DLD1 (cell line): ENCODE measurements around the gene SCRT2.
"Not testable (repeated sequence)": the region's sequence is repeated elsewhere in the genome, so short reads cannot be mapped to it uniquely, and the experiment has no call there.

Experiments
- in situ Hi-C: cut with HindIII; loops from 2 replicates; pipeline ENCODE4 v1.10.0; 2017; ENCODE audit warnings: low sequenced_read_pairs

The SCRT2 gene

GRCh38 chr20:655726-656624 lies 19.6 kb downstream of the SCRT2 start:
- in situ Hi-C loops: no loop called here

- in situ Hi-C loops: no loop called here
Measured at GRCh38 chr20:654417-654750, 21.2 kb downstream of the SCRT2 start.

DNA sequence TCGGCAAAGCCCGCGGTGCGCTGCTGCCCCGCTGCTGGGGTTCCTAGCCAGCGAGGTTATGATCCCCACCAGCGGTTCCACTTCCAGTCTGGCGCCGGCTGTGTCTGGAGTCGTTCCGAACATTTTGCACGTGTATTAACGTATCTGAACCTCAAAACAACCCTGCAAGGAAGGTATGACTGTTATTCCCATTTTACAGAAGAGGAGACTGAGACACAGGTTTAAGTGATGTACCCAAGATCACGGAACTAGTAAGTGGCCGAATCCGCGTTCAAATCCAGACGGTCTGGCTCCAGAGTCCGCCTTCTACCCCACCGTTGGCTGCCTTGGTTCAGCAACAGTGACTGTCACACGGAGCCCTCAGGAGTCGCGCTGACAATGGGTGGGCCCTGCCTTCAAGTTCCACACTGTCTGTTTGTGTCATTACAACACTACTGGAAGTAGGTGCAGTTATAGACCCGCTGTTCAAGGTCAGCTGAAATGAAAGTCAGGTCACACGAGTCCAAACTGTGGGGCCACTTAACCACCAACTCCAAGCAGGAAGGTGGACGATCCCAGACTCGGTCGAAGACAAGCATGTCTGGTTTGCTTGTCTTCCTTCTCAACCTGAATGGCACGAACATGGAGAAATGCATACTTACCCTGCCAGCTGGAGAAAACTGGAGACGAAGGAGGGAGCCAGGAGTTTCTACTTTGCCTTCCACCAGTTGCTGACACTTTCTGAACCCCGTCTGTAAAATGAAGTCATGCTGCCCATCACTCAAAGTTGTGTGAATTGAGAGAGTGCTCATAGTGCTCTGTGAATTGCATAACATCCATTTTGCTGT lies 21.8 kb downstream of the SCRT2 start:
- in situ Hi-C loops: no loop called here

DNA sequence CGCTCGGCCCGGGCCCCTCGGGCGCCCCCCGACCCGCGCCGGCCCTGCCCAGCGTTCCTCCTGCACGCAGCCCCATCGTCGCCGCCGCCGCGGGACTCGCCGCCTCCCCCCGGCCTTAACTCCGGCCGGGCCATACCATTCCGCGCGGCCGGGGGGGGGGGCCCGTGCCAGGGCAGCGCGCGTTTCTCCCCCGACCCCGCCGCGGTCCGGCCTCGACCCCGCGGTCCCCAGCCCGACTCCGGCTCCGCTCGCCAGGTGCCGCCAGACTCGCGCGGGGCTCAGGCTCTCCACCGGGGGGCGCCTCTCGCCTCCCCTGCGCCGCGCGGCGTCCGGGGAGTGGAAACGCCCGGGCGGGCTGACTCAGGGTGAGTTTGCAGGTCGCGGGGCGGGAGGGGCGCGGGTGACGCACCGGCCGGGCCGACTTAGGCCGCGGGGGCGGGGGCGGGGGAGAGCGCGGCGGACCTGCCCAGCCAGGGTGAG lies 22.5 kb downstream of the SCRT2 start, which contains the start of gene SRXN1:
TSS of gene SRXN1 (minus strand) at position 91 of the 480 bp plus-strand sequence. CDS start at position 76, 15 bp downstream.
- in situ Hi-C loops: no loop called here

DNA sequence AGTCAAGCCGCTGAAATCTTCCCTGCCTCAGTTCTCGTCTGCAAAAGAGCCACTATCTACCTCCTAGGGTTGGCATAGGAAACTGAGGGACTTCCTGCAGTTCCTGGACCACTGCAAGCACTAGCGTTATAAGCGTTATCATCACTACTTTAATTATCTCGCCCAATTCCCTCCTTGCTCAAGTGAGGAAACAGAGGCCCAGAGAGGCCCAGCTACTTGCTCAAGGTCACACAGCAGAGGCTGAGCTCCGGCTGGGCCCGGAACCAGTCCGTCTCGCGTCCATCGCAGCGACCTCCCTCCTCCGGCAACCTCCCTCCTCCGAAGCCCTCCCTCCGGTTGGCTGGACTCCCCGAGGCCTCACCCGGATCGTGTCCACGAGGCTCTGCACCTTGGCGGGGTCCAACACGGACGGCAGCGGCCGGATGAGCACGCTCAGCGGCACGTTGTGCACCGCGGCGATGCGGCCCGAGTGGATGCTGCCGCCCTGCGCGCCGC lies 22.9 kb downstream of the SCRT2 start:
- in situ Hi-C loops: no loop called here

DNA sequence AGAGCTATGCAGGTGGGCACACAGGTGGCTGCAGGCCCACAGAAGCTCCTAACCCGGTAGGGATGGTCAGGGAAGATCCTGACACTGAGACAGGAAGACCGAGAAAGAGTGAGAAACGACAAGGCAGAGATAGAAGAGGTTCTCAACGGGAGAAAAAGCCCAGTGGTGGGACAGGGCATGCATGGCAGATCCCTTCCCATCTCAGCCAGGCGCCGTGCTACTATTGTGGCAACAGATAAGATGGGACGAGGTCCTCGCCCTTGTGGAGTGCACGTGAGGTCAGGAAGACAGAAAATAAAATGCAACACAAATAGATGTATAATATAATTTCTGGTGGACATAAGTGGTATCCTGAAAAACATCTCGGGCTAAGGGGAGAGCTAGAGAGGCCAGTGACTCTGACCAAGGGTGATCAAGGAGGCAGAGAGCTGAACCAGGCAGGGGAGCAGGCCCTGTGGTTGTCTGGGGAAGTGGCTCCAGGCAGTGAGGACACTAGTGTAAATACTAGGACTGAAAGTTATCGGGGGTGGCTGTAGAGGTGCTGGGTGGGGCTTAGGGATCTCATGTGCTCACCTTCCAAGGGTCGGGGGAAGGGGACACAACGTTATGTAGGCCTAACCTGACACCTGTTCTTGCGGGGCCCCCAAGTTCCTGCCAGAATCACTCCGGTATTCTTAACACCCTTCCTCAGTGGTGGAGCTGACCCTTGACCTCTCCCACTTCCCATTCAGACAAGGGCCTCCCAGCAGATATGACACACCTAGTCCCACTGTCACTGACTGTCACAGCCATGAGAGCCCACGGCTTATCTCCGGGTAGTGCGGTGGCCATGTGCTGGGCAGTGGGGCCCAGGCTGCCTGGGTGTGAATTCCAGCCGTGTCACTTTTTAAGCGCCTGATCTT lies 23.6 kb downstream of the SCRT2 start:
- in situ Hi-C loops: no loop called here

DNA sequence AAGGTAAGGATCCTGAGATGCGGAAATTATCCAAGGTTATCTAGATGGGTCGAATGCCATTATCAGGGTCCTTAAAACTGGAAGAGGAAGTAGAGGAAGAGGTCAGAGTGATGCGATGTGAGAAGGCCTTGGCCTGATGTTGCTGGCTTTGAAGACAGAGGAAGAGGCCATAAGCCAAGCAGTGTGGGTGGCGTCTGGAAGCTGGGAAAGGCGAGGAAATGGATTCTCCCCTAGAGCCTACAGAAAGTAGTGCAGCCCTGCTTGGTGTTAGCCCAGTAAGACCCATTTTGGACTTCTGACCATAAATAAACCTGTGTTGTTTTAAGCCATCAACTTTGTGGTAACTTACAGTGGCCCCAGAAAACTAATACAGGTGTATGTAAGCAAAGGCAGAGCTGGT lies 24.6 kb downstream of the SCRT2 start:
- in situ Hi-C loops: no loop called here

GRCh38 chr20:650281-650680 lies 25.3 kb downstream of the SCRT2 start:
- in situ Hi-C loops: no loop called here

DNA sequence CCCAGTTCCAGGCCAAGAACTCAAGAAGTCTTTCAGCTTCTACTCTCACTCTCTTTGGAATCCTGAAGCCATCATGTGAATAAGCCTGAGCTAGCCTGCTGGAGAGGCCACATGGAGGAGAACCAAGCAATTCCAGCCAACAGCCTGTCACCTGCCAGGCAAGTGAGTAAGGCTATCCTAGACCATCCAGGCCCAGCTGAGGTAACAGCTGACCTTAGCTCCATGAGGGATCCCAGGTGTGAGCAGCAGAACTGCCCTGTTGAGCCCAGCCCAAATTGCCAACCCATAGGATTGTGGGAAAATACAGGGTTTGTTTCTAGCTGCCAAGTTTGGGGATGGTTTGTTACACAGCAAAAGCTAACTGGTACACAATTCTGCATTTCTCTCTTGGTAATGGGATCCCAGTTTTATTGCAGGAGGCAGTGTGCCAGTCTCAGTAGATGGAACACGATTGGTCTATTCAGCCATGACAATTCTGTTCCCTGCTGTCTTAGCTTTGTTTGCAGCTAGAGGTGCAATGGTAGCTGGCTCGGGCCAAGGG lies 28.1 kb downstream of the SCRT2 start:
- in situ Hi-C loops: no loop called here

DNA sequence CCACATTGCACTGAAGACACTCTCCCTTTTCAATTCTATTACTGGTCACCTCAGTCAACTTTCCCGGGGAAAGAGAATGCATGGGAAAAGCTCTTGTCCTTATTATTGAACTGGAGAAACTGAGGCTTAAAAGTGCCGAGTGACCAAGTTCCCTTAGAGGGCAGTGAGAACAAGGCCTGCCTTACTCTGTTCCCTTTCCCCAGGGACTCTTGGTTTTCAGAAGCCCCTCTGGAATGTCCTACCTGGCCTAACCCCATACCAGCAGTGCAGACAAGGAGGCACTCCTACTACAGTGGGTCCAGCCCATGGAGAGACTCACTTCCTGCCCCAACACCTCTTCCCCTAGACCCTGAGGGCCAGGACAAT lies 28.8 kb downstream of the SCRT2 start:
- in situ Hi-C loops: no loop called here

- in situ Hi-C loops: no loop called here
Measured at GRCh38 chr20:646107-646867, 29.3 kb downstream of the SCRT2 start.

DNA sequence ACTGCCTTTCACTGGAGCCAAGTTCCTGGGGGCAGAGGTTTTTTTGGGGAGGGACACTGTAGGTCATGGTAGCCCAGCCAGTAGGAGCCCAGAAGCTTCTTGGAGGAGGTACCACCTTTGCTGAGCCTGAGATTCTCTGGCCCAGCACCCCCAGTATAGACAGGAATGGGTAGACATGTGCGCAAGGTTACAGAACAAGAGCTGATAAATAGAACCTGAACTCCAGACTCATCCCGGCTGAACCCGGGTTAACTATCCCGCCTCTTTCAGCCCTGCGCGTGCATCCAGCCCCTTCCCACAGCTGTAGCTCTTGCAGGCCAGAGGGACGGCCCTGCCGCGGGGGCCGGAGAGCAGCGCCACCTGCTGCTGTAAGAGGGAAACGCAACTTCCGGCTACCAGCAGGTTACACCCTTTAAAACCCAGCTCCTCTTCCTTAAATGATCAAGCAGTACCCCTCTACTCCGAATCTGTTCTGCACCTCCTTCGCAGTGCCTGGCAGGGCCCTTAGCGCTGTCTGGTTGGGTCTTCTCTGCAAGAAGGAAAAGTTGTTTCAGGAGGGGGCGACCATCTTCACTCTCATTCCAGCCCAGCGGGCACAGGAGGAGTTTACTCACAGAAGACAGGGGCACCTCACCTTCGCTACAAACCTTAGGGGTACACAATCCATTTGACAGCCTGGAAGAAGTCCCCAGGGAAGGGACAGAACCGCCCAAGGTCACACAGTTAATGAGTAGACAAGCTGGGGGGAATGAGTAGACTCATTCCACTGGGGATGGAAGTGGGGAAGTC lies 30.1 kb downstream of the SCRT2 start:
- in situ Hi-C loops: no loop called here

GRCh38 chr20:644692-645317 lies 30.8 kb downstream of the SCRT2 start:
- in situ Hi-C loops: no loop called here

DNA sequence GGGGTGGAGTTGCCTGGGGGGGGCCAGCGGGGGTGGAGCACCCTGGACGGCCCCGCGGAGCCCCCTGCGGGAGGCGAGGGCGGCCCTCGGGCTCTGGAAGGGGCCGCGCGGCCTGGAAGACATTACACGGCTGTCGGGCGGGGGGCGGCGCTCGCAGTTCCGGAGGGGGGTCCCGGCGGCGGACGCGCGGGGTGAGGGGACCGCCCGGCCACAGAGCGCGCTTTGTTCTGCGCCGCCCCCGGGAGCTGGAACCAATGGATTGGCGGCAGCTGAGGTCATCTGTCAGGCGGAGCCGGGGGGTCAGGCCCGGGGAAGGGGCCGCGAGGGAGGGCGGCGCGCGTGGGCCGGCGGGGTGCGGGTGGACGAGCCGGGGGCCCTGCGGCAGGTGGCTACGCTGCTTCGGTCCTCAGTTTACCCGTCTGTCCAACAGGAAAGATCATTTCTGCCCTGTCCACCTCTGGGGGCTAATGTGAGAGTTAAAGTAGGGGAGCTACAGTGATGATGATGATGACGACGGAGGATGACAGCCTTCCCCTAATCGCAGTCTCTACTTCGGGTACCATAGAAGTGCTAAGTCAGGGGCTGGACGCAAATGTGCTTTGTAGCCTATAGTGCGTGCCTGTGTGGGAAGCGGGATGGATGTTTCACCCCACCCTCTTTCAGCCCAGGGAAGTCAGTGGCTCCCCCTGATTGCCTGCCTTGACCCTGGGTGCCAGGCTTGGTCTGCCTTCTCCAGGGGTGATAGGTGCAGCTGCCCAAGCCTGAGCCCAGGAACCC lies 33.0 kb downstream of the SCRT2 start:
- in situ Hi-C loops: no loop called here

DNA sequence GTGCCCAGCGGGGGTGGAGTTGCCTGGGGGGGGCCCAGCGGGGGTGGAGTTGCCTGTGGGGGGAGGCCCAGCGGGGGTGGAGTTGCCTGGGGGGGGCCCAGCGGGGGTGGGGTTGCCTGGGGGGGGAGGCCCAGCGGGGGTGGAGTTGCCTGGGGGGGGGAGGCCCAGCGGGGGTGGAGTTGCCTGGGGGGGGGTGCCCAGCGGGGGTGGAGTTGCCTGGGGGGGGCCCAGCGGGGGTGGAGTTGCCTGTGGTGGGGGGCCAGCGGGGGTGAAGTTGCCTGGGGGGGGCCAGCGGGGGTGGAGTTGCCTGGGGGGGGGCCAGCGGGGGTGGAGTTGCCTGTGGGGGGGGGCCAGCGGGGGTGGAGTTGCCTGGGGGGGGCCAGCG lies 33.6 kb downstream of the SCRT2 start:
- in situ Hi-C loops: not testable (repeated sequence)

- in situ Hi-C loops: no loop called here
Measured at GRCh38 chr20:641516-641875, 34.1 kb downstream of the SCRT2 start.

- in situ Hi-C loops: no loop called here
Measured at GRCh38 chr20:640674-641515, 34.7 kb downstream of the SCRT2 start.
